ENCODE results near the gene MAGIX.

GRCh38 chrX:49133759-49134158, 28.8 kb upstream of the MAGIX start:
- TF ChIP-seq ESRRG (CRISPR knock-in tag; IDR thresholded peaks at IDR 0.05) = no peak
- no peak for TF ChIP-seq TOX (CRISPR knock-in tag; IDR thresholded peaks at IDR 0.05; ENCODE audit: borderline replicate concordance)
- no peak for TF ChIP-seq ARNTL (CRISPR knock-in tag; IDR thresholded peaks at IDR 0.05; ENCODE audit: borderline replicate concordance, low read depth)
- TF ChIP-seq, protein P1, sequence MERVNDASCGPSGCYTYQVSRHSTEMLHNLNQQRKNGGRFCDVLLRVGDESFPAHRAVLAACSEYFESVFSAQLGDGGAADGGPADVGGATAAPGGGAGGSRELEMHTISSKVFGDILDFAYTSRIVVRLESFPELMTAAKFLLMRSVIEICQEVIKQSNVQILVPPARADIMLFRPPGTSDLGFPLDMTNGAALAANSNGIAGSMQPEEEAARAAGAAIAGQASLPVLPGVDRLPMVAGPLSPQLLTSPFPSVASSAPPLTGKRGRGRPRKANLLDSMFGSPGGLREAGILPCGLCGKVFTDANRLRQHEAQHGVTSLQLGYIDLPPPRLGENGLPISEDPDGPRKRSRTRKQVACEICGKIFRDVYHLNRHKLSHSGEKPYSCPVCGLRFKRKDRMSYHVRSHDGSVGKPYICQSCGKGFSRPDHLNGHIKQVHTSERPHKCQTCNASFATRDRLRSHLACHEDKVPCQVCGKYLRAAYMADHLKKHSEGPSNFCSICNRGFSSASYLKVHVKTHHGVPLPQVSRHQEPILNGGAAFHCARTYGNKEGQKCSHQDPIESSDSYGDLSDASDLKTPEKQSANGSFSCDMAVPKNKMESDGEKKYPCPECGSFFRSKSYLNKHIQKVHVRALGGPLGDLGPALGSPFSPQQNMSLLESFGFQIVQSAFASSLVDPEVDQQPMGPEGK (CRISPR knock-in tag; IDR thresholded peaks at IDR 0.05; ENCODE audit: borderline replicate concordance) = no peak
- no peak for TF ChIP-seq ZFP3 (CRISPR knock-in tag; IDR thresholded peaks at IDR 0.05)
- no peak for TF ChIP-seq ZFP30 (CRISPR knock-in tag; IDR thresholded peaks at IDR 0.05)
